ENCODE data around the gene ARHGAP6. TPM values are rescaled to one million over a fixed set of nuclear protein-coding genes. Genes with fewer than 3 reads are reported as not detected.

ARHGAP6 gene
- total and polyA plus RNA-seq, 9 of the 15 experiments (the other 6 are each of a cell fraction or from before 2014, with no cell fraction given) = 12.5 to 63.6 (median 41.8) TPM

GRCh38 chrX:11239230-11239629 is 426.5 kb downstream of the ARHGAP6 start (continued):
- TF ChIP-seq PKNOX1 (IDR thresholded peaks at IDR 0.05) = peak; percentile 63
- peak; percentile 61 to 76 for TF ChIP-seq KDM1A (IDR thresholded peaks at IDR 0.05)
- TF ChIP-seq TEAD4 (IDR thresholded peaks at IDR 0.05; ENCODE audit: low read length) = peak; percentile 58
- TF ChIP-seq TEAD4 (CRISPR knock-in tag; IDR thresholded peaks at IDR 0.05; ENCODE audit: borderline replicate concordance) = no peak
- TF ChIP-seq ZBTB40 (IDR thresholded peaks at IDR 0.05) = 0 out of 2 replicates have a peak, but pooled peaks have one; percentile 12
- TF ChIP-seq ZBTB40 (CRISPR knock-in tag; IDR thresholded peaks at IDR 0.05) = no peak
- TF ChIP-seq RCOR1 (IDR thresholded peaks at IDR 0.05; ENCODE audit: borderline replicate concordance in 1 of 2, low read depth in 2 of 2, low read length in 2 of 2) = peak in 1 of 2 experiments; percentile 82; a peak in 2 of 4 replicates
- TF ChIP-seq ATF3 (IDR thresholded peaks at IDR 0.05) = peak; percentile 72; the same call in 1 of the 2 replicates
- TF ChIP-seq ATF3 (CRISPR knock-in tag; conservative IDR thresholded peaks at IDR 0.05) = no peak
- TF ChIP-seq RNF2 (IDR thresholded peaks at IDR 0.05) = 0 out of 2 replicates have a peak, but pooled peaks have one; percentile 21
- peak; percentile 62 for TF ChIP-seq SMARCA4 (IDR thresholded peaks at IDR 0.05)
- TF ChIP-seq EP300 (IDR thresholded peaks at IDR 0.05; ENCODE audit: low read length) = peak; percentile 38; the same call in 1 of the 2 replicates
- TF ChIP-seq KLF1 (tag; IDR thresholded peaks at IDR 0.05) = 0 out of 2 replicates have a peak, but pooled peaks have one; percentile 41
- TF ChIP-seq SOX6 (IDR thresholded peaks at IDR 0.05) = peak; percentile 52; the same call in 1 of the 2 replicates
- TF ChIP-seq FOXK2 (conservative IDR thresholded peaks at IDR 0.05 in 1 of 2, IDR thresholded peaks at IDR 0.05 in 1 of 2; ENCODE audit: low read depth in 2 of 2) = peak in 1 of 2 experiments; percentile 42; a peak in 1 of 4 replicates
- TF ChIP-seq YY1 (IDR thresholded peaks at IDR 0.05; ENCODE audit: borderline replicate concordance in 1 of 3, control insufficient read depth in 1 of 3, extremely low read depth in 1 of 3, insufficient read depth in 3 of 3, insufficient read length in 1 of 3, insufficient replicate concordance in 2 of 3, low read depth in 1 of 3, low read length in 2 of 3) = peak in 1 of 3 experiments; percentile 62
- peak; percentile 62; the same call in 1 of the 2 replicates for TF ChIP-seq MYC (IDR thresholded peaks at IDR 0.05; ENCODE audit: low read depth, low read length)
- no peak for TF ChIP-seq MYC (CRISPR knock-in tag; IDR thresholded peaks at IDR 0.05; ENCODE audit: borderline replicate concordance, low read depth)
- TF ChIP-seq CBFA2T3 (IDR thresholded peaks at IDR 0.05) = peak; percentile 59
